HG02763 (cell line): ENCODE measurements around the gene XPNPEP3.
"Not testable (repeated sequence)": the region's sequence is repeated elsewhere in the genome, so short reads cannot be mapped to it uniquely, and the experiment has no call there.

Source experiments
- ATAC-seq: cut with Tn5 transposase; IDR thresholded peaks from one replicate; pipeline ENCODE4 v1.9.1; 2021; ENCODE audit warnings: mild to moderate bottlenecking, moderate library complexity; ENCODE audit not compliant: unreplicated experiment

XPNPEP3 gene

GRCh38 chr22:40856513-40857308, at the start of gene XPNPEP3, which contains the start of gene ST13:
TSS of gene XPNPEP3 (plus strand) at chr22:40857148. CDS start at chr22:40857182, 34 bp downstream.
TSS of gene ST13 (minus strand) at chr22:40856639. CDS start at chr22:40856540, 99 bp downstream.
- peak; percentile 90 for ATAC-seq

GRCh38 chr22:40808018-40808841, 48.7 kb upstream of the XPNPEP3 start:
- no peak for ATAC-seq

GRCh38 chr22:40813912-40814315, 43.0 kb upstream of the XPNPEP3 start:
- no peak for ATAC-seq

GRCh38 chr22:40817737-40818136, 39.2 kb upstream of the XPNPEP3 start:
- ATAC-seq, result no peak

- no peak for ATAC-seq
These were observed 38.7 kb upstream of the XPNPEP3 start for GRCh38 chr22:40818192-40818746.

GRCh38 chr22:40818747-40819598, 38.0 kb upstream of the XPNPEP3 start, which contains the start of gene SLC25A17:
TSS of gene SLC25A17 (minus strand) at chr22:40819346. CDS start at chr22:40819248, 98 bp downstream.
- peak; percentile 76 for ATAC-seq

GRCh38 chr22:40819599-40820140, 37.3 kb upstream of the XPNPEP3 start:
- no peak for ATAC-seq

- no peak for ATAC-seq
These were observed 33.5 kb upstream of the XPNPEP3 start for GRCh38 chr22:40823426-40823825.

- not testable (repeated sequence) for ATAC-seq
These were observed 30.7 kb upstream of the XPNPEP3 start for GRCh38 chr22:40826292-40826691.

GRCh38 chr22:40826984-40827741, 29.8 kb upstream of the XPNPEP3 start:
- no peak for ATAC-seq

GRCh38 chr22:40829131-40829530, 27.8 kb upstream of the XPNPEP3 start:
- ATAC-seq, result no peak

GRCh38 chr22:40834619-40835018, 22.3 kb upstream of the XPNPEP3 start:
- ATAC-seq, result no peak

GRCh38 chr22:40838486-40838885, 18.5 kb upstream of the XPNPEP3 start:
- ATAC-seq, result no peak

GRCh38 chr22:40844951-40845350, 12.0 kb upstream of the XPNPEP3 start:
- no peak for ATAC-seq

- ATAC-seq, result not testable (repeated sequence)
These were observed 11.1 kb upstream of the XPNPEP3 start for GRCh38 chr22:40845816-40846215.

- ATAC-seq, result no peak
These were observed 3.6 kb upstream of the XPNPEP3 start for GRCh38 chr22:40853333-40853732.

- ATAC-seq, result no peak
These were observed 3.0 kb upstream of the XPNPEP3 start for GRCh38 chr22:40853961-40854360.

- no peak for ATAC-seq
These were observed 1.6 kb upstream of the XPNPEP3 start for GRCh38 chr22:40855071-40855978.
